H1 (cell line): ENCODE data around the gene VPS13C. TPM values are rescaled to one million over a fixed set of nuclear protein-coding genes. Genes with fewer than 3 reads are reported as not detected.
A peak's percentile ranks its signal among the peaks of the same experiment; 100 is the strongest.

Experiments
- CTCF ChIA-PET: fragments of 300-600 bp; sonication (Branson Sonifier 250); formaldehyde crosslinking; loops from one replicate; lab custom pipeline; 2021; ENCODE audit not compliant: partially characterized antibody; lab: Charles Lee
- POLR2A ChIA-PET: fragments of 300-600 bp; sonication (Branson Sonifier 250); formaldehyde crosslinking; loops from one replicate; lab custom pipeline; 2021; ENCODE audit warnings: inconsistent platforms; ENCODE audit not compliant: partially characterized antibody; lab: Charles Lee
- DNase-seq, 2 experiments: peaks; one replicate each; pipeline versions ENCODE4 v3.0.0 to v3.0.0-alpha.2; 2010 to 2022; ENCODE audit warnings: low spot score in 2 of 2, low read depth in 1 of 2, mixed read lengths in 1 of 2
- FAIRE-seq: peaks from 2 replicates; lab custom pipeline; 2011; peaks lifted over from hg19 to GRCh38; lab: Jason Lieb, UNC
- H2AFZ ChIP-seq: 2 replicates; pipeline ENCODE4 v1.8.1; 2012; ENCODE audit warnings: low read length, inconsistent platforms
- H2AK5ac ChIP-seq: 2 replicates; pipeline ENCODE4 v1.6.1; 2013; ENCODE audit warnings: low read depth, low read length
- H2BK120ac ChIP-seq: replicated peaks from 2 replicates; pipeline ENCODE3; 2013; ENCODE audit warnings: low read depth, low read length, inconsistent platforms
- H2BK12ac ChIP-seq: 2 replicates; pipeline ENCODE4 v1.6.1; 2013; ENCODE audit warnings: low read depth, low read length
- H2BK15ac ChIP-seq: 2 replicates; pipeline ENCODE4 v1.6.1; 2013; ENCODE audit warnings: low read length
- H2BK20ac ChIP-seq: 2 replicates; pipeline ENCODE4 v1.6.1; 2013; ENCODE audit warnings: low read length
- H2BK5ac ChIP-seq: 2 replicates; pipeline ENCODE4 v1.6.1; 2013; ENCODE audit warnings: low read depth, low read length
- H3K14ac ChIP-seq: 2 replicates; pipeline ENCODE4 v1.6.1; 2013; ENCODE audit warnings: inconsistent platforms; ENCODE audit not compliant: insufficient read length
- H3K18ac ChIP-seq: 2 replicates; pipeline ENCODE4 v1.6.1; 2013; ENCODE audit warnings: low read length; ENCODE audit errors: extremely low read depth
- H3K23ac ChIP-seq: 2 replicates; pipeline ENCODE4 v1.6.1; 2013; ENCODE audit warnings: inconsistent platforms; ENCODE audit not compliant: insufficient read length
- H3K23me2 ChIP-seq: 2 replicates; pipeline ENCODE4 v1.6.1; 2013; ENCODE audit warnings: low read depth, low read length
- H3K27ac ChIP-seq: 2 replicates; pipeline ENCODE4 v1.6.1; 2011; ENCODE audit warnings: low read depth, low read length, inconsistent platforms
- H3K27me3 ChIP-seq, 4 experiments: replicated peaks in 1 of 4; 1 replicate in 1 of 4; 2 replicates in 3 of 4; pipeline versions ENCODE4 v1.6.1 to v1.8.1; 2011 to 2013; ENCODE audit warnings: low read length in 3 of 4, mild to moderate bottlenecking in 3 of 4, inconsistent platforms in 2 of 4, mixed read lengths in 2 of 4, moderate library complexity in 1 of 4; ENCODE audit not compliant: control insufficient read depth in 3 of 4, insufficient read depth in 3 of 4; ENCODE audit errors: extremely low read depth in 1 of 4
- H3K36me3 ChIP-seq, 4 experiments: 2 replicates each; pipeline versions ENCODE4 v1.6.1 to v1.8.1; 2011 to 2013; ENCODE audit warnings: mild to moderate bottlenecking in 4 of 4, low read length in 3 of 4, moderate library complexity in 2 of 4, control low read depth in 1 of 4, inconsistent platforms in 1 of 4; ENCODE audit not compliant: insufficient read depth in 4 of 4, control insufficient read depth in 2 of 4
- H3K4ac ChIP-seq: replicated peaks from 2 replicates; pipeline ENCODE3; 2013; ENCODE audit warnings: low read length, low read depth, mixed read lengths, inconsistent platforms; ENCODE audit not compliant: insufficient read length
- H3K4me1 ChIP-seq, 4 experiments: replicated peaks in 1 of 4; 1 replicate in 1 of 4; 2 replicates in 3 of 4; pipeline versions ENCODE4 v1.6.1 to v1.8.1; 2011 to 2013; ENCODE audit warnings: low read length in 3 of 4, inconsistent platforms in 2 of 4, mixed read lengths in 1 of 4; ENCODE audit not compliant: insufficient read depth in 4 of 4, control insufficient read depth in 3 of 4
- H3K4me2 ChIP-seq, 2 experiments: 2 replicates each; pipeline versions ENCODE4 v1.6.1 to v1.8.1; 2011 to 2013; ENCODE audit warnings: low read depth in 2 of 2, low read length in 2 of 2, control low read depth in 1 of 2, inconsistent platforms in 1 of 2, mild to moderate bottlenecking in 1 of 2; ENCODE audit not compliant: insufficient read depth in 1 of 2
- H3K4me3 ChIP-seq, 4 experiments: fragments of 200-600, 300-600 bp in 1 of 4; sonication (generic), shearing (Covaris generic), sonication (Bioruptor Twin) in 1 of 4; 2 replicates each; pipeline versions ENCODE4 v1.5.1 to v1.8.1; 2011 to 2016; ENCODE audit warnings: low read length in 4 of 4, low read depth in 3 of 4, control low read depth in 2 of 4, inconsistent platforms in 2 of 4, mild to moderate bottlenecking in 2 of 4, mixed read lengths in 1 of 4, moderate library complexity in 1 of 4; ENCODE audit not compliant: insufficient read depth in 2 of 4; ENCODE audit errors: extremely low read depth in 1 of 4
- H3K56ac ChIP-seq: replicated peaks from 2 replicates; pipeline ENCODE3; 2013; ENCODE audit warnings: low read depth, mild to moderate bottlenecking, mixed read lengths, low read length, inconsistent platforms; ENCODE audit not compliant: insufficient read length
- H3K79me1 ChIP-seq: 2 replicates; pipeline ENCODE4 v1.6.1; 2013; ENCODE audit warnings: low read depth, low read length, control low read depth
- H3K79me2 ChIP-seq, 2 experiments: 2 replicates each; pipeline versions ENCODE4 v1.6.1 to v1.8.1; 2012 to 2013; ENCODE audit warnings: low read length in 2 of 2, mild to moderate bottlenecking in 2 of 2, inconsistent platforms in 1 of 2; ENCODE audit not compliant: insufficient read depth in 2 of 2, control insufficient read depth in 1 of 2
- H3K9ac ChIP-seq, 4 experiments: replicated peaks in 1 of 4; 1 replicate in 1 of 4; 2 replicates in 3 of 4; pipeline versions ENCODE4 v1.6.1 to v1.8.1; 2011 to 2013; ENCODE audit warnings: low read depth in 3 of 4, low read length in 3 of 4, control low read depth in 2 of 4, mild to moderate bottlenecking in 2 of 4, moderate library complexity in 2 of 4, inconsistent platforms in 1 of 4; ENCODE audit errors: extremely low read depth in 1 of 4
- H3K9me3 ChIP-seq, 2 experiments: 2 replicates each; pipeline versions ENCODE4 v1.6.1 to v1.8.1; 2012 to 2013; ENCODE audit warnings: mild to moderate bottlenecking in 2 of 2, moderate library complexity in 2 of 2, control low read depth in 1 of 2, inconsistent platforms in 1 of 2, low read depth in 1 of 2, low read length in 1 of 2, mixed read lengths in 1 of 2; ENCODE audit not compliant: insufficient read depth in 2 of 2
- H4K20me1 ChIP-seq, 2 experiments: replicated peaks in 1 of 2; 2 replicates each; pipeline versions ENCODE3 to v1.8.1; 2011 to 2013; ENCODE audit warnings: inconsistent platforms in 2 of 2, low read length in 2 of 2, mild to moderate bottlenecking in 1 of 2; ENCODE audit not compliant: insufficient read depth in 2 of 2, control insufficient read depth in 1 of 2
- H4K5ac ChIP-seq: 2 replicates; pipeline ENCODE4 v1.6.1; 2013; ENCODE audit warnings: low read length, low read depth, mixed read lengths, inconsistent platforms; ENCODE audit not compliant: insufficient read length
- H4K8ac ChIP-seq: 2 replicates; pipeline ENCODE4 v1.8.0; 2013; ENCODE audit warnings: mild to moderate bottlenecking, moderate library complexity, low read length, inconsistent platforms; ENCODE audit not compliant: insufficient read depth; ENCODE audit errors: extremely low read depth
- H4K91ac ChIP-seq: replicated peaks from 2 replicates; pipeline ENCODE3; 2013; ENCODE audit warnings: low read length, mixed read lengths, inconsistent platforms; ENCODE audit not compliant: insufficient read length
- CEBPB ChIP-seq: IDR thresholded peaks from 2 replicates; pipeline ENCODE4 v1.6.1; 2012; ENCODE audit warnings: low read depth, low read length
- EP300 ChIP-seq, 2 experiments: IDR thresholded peaks; 1 replicate in 1 of 2; 2 replicates in 1 of 2; pipeline ENCODE4 v1.6.1; 2011 to 2012; ENCODE audit warnings: low read depth in 2 of 2, low read length in 2 of 2, mild to moderate bottlenecking in 2 of 2, borderline replicate concordance in 1 of 2, inconsistent platforms in 1 of 2, moderate library complexity in 1 of 2
- GABPA ChIP-seq: IDR thresholded peaks from 2 replicates; pipeline ENCODE4 v1.6.1; 2011; ENCODE audit warnings: mild to moderate bottlenecking, low read length, moderate library complexity, borderline replicate concordance; ENCODE audit not compliant: insufficient read depth
- RAD21 ChIP-seq, 2 experiments: IDR thresholded peaks in 1 of 2; conservative IDR thresholded peaks in 1 of 2; 2 replicates each; pipeline ENCODE4 v1.6.1; 2011; ENCODE audit warnings: low read depth in 2 of 2, low read length in 2 of 2, improper control_type of control experiment in 1 of 2, inconsistent platforms in 1 of 2, mild to moderate bottlenecking in 1 of 2, moderate library complexity in 1 of 2
- SIRT6 ChIP-seq: IDR thresholded peaks from one replicate; pipeline ENCODE4 v1.7.1; 2012; ENCODE audit warnings: low read length, inconsistent platforms
- SP1 ChIP-seq: IDR thresholded peaks from 2 replicates; pipeline ENCODE4 v1.6.1; 2011; ENCODE audit warnings: low read depth, low read length
- WGBS, 2 experiments: shearing (Covaris generic) in 1 of 2; methylation state at CpG; one replicate each; pipeline versions ENCODE4 v1.1.6 to v1.1.7; 2013 to 2015; ENCODE audit warnings: low lambda C conversion rate in 2 of 2, mixed read lengths in 2 of 2, inconsistent platforms in 1 of 2, low coverage in 1 of 2, missing lambda C conversion rate in 1 of 2; ENCODE audit not compliant: insufficient replicate concordance in 2 of 2, insufficient coverage in 1 of 2, insufficient read length in 1 of 2; ENCODE audit errors: extremely low coverage in 1 of 2, missing lambda C conversion rate in 1 of 2; 5-methylcytosine and 5-hydroxymethylcytosine counted together
- polyA plus RNA-seq, 7 experiments: library from polyadenylated mRNA; depleted of rRNA in 3 of 7; stranded (reverse) in 5 of 7; unstranded in 2 of 7; fragments of >200 nt in 5 of 7; fragments of 200-250 nt in 2 of 7; gene quantifications; 1 replicate in 5 of 7; 2 replicates in 1 of 7; 4 replicates in 1 of 7; pipeline versions ENCODE4 v1.2.1 to v1.2.3, GENCODE V29; 2011 to 2013; ENCODE audit warnings: missing spikeins in 2 of 7, mixed read lengths in 2 of 7
- total RNA-seq: library from RNA; stranded (reverse); fragmentation: NEBNext Ultra II Directional; extraction: Animal tissue kit (Norgen Biotek cat#: 25700); gene quantifications from 2 replicates; pipeline ENCODE4 v1.2.1, GENCODE V29; 2021

Gene VPS13C
- total and polyA plus RNA-seq, 2 of the 8 experiments (the other 6 are each of a cell fraction or from before 2014, with no cell fraction given): 4.8 to 18.8 TPM

DNA sequence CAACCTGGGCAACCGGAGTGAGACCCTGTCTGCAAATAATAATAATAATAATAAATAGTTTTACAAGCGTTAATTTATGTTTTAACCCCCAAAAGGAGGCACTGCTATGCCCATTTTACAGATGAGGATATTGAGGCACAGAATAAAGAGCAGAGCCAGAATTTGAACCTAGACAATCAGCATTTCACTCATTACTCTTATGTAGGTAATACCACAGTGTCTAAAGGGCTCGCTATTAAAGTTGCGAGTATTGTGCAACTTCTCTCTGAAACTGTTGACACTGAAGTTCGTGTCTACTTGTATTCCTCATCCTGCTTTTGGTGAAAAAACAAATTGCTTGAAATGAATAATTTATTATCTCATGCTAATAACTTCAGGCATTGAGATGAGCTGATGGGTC lies 9.3 kb upstream of the VPS13C start:
- Histone ChIP-seq H3K4me2 (no peak overlapping the region), H2BK20ac (no peak overlapping the region), H3K27ac (no peak overlapping the region), H2AFZ (no peak overlapping the region), H3K18ac (no peak overlapping the region), H4K5ac (no peak overlapping the region), H2BK15ac (no peak overlapping the region), H3K27me3 (peaks cover 15 to 42% (median 34%) of the 10 kb centered on the region in 4 experiments), H3K4ac (no peak overlapping the region), H3K79me2 (no peaks in the 10 kb centered on the region), H3K36me3 (no peaks in the 10 kb centered on the region), H4K20me1 (peaks cover 0 to 5% of the 10 kb centered on the region in 2 experiments), H3K23ac (no peak overlapping the region), H3K79me1 (no peaks in the 10 kb centered on the region), H4K8ac (no peak overlapping the region), H2BK5ac (no peak overlapping the region), H3K23me2 (peaks cover 9% of the 10 kb centered on the region; the same call in 1 of the 2 replicates), H4K91ac (no peak overlapping the region), H3K4me1 (peaks cover 3 to 7% (median 6%) of the 10 kb centered on the region in 4 experiments; a peak in 4 of 7 replicates), H3K9me3 (no peaks in the 10 kb centered on the region), H3K56ac (no peak overlapping the region), H3K9ac (no peak overlapping the region), H3K14ac (no peak overlapping the region), H2BK12ac (no peak overlapping the region), H2AK5ac (no peak overlapping the region), H2BK120ac (no peak overlapping the region), H3K4me3 (no peak overlapping the region)
- 88% methylated on average over 5 of the region's 5 CpGs; no CpG with 5 or more reads in 1 of the 2 experiments for WGBS, 2 experiments
- DNase-seq (no peak), FAIRE-seq (no peak)
- CTCF ChIA-PET: interaction anchor here (1.2 to 2.3 kb wide), 3 partner anchors 13 to 237 kb away, joined by 3 to 7 read pairs (median 4); no protein-coding TSS in a partner anchor
- POLR2A ChIA-PET: no interaction called here
- TF ChIP-seq SIRT6 (no peak), SP1 (no peak), RAD21 (IDR thresholded peaks at IDR 0.05 in 1 of 2, conservative IDR thresholded peaks at IDR 0.05 in 1 of 2; ENCODE audit: low read depth in 2 of 2, low read length in 2 of 2) (no peak), GABPA (no peak), CEBPB (peak; percentile 13; the same call in 1 of the 2 replicates), EP300 (IDR thresholded peaks at IDR 0.05; ENCODE audit: borderline replicate concordance in 1 of 2, low read depth in 2 of 2, low read length in 2 of 2) (no peak)
